RWPE1 (cell line): Measurements from ENCODE around the gene GOLGA1.

Experiments
- CTCF ChIA-PET: fragments of 350-600 bp; sonication (Branson Sonifier 250); formaldehyde crosslinking; extraction: SDS; loops from one replicate; lab custom pipeline; 2021; lab: Yijun Ruan, JAX
- POLR2A ChIA-PET: fragments of 400-600 bp; formaldehyde crosslinking; extraction: SDS; loops from one replicate; lab custom pipeline; 2020; ENCODE audit warnings: antibody characterized with exemption; ENCODE audit not compliant: low non-redundant PET; lab: Yijun Ruan, JAX
- DNase-seq: peaks from one replicate; pipeline ENCODE4 v3.0.0; 2012; ENCODE audit warnings: low spot score
- H3K27ac ChIP-seq: fragments of 450-650 bp; 2 replicates; pipeline ENCODE4 v1.5.1; 2017
- CTCF ChIP-seq: fragments of 450-650 bp; conservative IDR thresholded peaks from 2 replicates; pipeline ENCODE4 v1.5.1; 2017; ENCODE audit warnings: low read depth, mild to moderate bottlenecking

Gene GOLGA1

GRCh38 chr9:124954255-124954654 is 13.4 kb upstream of the GOLGA1 start:
- ChIA-PET POLR2A (no interaction called here), CTCF (no interaction called here)
- no peak for TF ChIP-seq CTCF
- no peak for DNase-seq
- no peak overlapping the region for H3K27ac ChIP-seq

GRCh38 chr9:124950050-124950718 is 9.3 kb upstream of the GOLGA1 start:
- DNase-seq = no peak
- ChIA-PET POLR2A (interaction anchor here (1.4 kb wide), 1 partner anchor 9 kb away, joined by 3 read pairs; the partner anchor contains the start of gene GOLGA1), CTCF (interaction anchor here (0.5 to 1.0 kb wide), 3 partner anchors 16 to 31 kb away, joined by 3 to 5 read pairs (median 3); no protein-coding TSS in a partner anchor)
- no peak for TF ChIP-seq CTCF
- no peak overlapping the region for H3K27ac ChIP-seq

- H3K27ac ChIP-seq = no peak overlapping the region
- TF ChIP-seq CTCF = no peak
- no peak for DNase-seq
- ChIA-PET CTCF (no interaction called here), POLR2A (no interaction called here)
Observed at GRCh38 chr9:124949387-124949786, 8.5 kb upstream of the GOLGA1 start.

- CTCF ChIA-PET = interaction anchor here (0.6 kb wide), 1 partner anchor 264 kb away, joined by 3 read pairs; no protein-coding TSS in a partner anchor
- DNase-seq = no peak
- no peak overlapping the region for H3K27ac ChIP-seq
- TF ChIP-seq CTCF = no peak
- POLR2A ChIA-PET = no interaction called here
Observed at GRCh38 chr9:124947727-124948391, 7.0 kb upstream of the GOLGA1 start.

GRCh38 chr9:124946167-124946566 is 5.3 kb upstream of the GOLGA1 start:
- DNase-seq = no peak
- ChIA-PET CTCF (no interaction called here), POLR2A (no interaction called here)
- TF ChIP-seq CTCF = no peak
- no peak overlapping the region for H3K27ac ChIP-seq

GRCh38 chr9:124941679-124942561 is 1.0 kb upstream of the GOLGA1 start:
- no peak for TF ChIP-seq CTCF
- DNase-seq = no peak
- CTCF ChIA-PET = no interaction called here
- H3K27ac ChIP-seq = peak overlapping the region; percentile 99
- POLR2A ChIA-PET = interaction anchor here (1.3 kb wide), 1 partner anchor 9 kb away, joined by 3 read pairs; no protein-coding TSS in a partner anchor
